RWPE1 (cell line): ENCODE data around the gene USF1.
"Not testable (repeated sequence)": the region's sequence is repeated elsewhere in the genome, so short reads cannot be mapped to it uniquely, and the experiment has no call there.

Experiments used
- CTCF ChIA-PET: fragments of 350-600 bp; sonication (Branson Sonifier 250); formaldehyde crosslinking; extraction: SDS; loops from one replicate; lab custom pipeline; 2021; lab: Yijun Ruan, JAX
- POLR2A ChIA-PET: fragments of 400-600 bp; formaldehyde crosslinking; extraction: SDS; loops from one replicate; lab custom pipeline; 2020; ENCODE audit warnings: antibody characterized with exemption; ENCODE audit not compliant: low non-redundant PET; lab: Yijun Ruan, JAX
- DNase-seq: peaks from one replicate; pipeline ENCODE4 v3.0.0; 2012; ENCODE audit warnings: low spot score
- H3K27ac ChIP-seq: fragments of 450-650 bp; 2 replicates; pipeline ENCODE4 v1.5.1; 2017
- TF ChIP-seq, protein P1 (sequence below): fragments of 450-650 bp; conservative IDR thresholded peaks from 2 replicates; pipeline ENCODE4 v1.5.1; 2017; ENCODE audit warnings: low read depth, mild to moderate bottlenecking

Gene USF1

DNA sequence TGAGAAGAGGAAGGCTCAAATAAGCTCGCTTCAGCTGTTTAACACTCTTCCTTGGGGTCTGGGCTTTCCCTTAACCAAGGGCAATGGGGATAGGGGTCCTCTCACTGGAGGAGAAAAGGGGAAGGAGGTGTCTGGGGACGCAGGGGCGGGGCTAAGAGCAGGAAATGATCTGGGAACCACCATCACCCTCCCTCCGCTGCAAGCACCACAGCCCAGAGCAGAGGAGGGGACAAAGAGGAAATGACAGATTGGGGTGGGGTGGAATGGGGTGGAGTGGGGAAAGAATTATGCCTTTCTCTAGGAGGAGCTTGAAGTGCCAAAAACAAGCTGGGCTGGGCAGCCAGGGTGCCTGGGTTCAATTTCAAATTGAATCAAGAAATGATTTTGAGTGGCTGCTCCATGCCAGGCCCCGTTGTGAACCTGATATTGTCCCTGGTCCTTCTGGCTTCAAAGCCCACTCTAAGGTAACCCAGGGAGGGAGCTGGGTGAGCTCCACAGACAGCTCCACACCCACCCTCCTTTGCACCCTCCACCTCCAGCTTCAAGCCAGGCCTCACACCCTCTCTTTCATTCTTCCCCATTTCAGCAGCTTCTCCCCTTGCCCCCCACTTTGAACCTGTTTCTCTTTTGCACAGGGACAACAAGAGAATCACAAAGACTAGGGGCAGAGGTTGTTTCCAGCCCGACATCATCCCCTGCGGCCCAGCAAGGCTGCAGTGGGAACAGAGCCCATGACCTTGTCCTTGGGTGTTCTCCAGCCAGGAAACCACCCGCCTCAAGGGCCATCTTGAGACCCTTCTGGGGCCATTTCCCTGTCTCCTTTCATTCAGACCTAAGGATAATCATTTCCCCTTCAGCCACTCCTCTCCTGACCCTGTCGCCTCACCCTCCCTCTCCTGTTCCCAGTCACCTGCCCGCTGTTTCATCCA is 22.8 kb upstream of the USF1 start:
- TF ChIP-seq, protein P1, sequence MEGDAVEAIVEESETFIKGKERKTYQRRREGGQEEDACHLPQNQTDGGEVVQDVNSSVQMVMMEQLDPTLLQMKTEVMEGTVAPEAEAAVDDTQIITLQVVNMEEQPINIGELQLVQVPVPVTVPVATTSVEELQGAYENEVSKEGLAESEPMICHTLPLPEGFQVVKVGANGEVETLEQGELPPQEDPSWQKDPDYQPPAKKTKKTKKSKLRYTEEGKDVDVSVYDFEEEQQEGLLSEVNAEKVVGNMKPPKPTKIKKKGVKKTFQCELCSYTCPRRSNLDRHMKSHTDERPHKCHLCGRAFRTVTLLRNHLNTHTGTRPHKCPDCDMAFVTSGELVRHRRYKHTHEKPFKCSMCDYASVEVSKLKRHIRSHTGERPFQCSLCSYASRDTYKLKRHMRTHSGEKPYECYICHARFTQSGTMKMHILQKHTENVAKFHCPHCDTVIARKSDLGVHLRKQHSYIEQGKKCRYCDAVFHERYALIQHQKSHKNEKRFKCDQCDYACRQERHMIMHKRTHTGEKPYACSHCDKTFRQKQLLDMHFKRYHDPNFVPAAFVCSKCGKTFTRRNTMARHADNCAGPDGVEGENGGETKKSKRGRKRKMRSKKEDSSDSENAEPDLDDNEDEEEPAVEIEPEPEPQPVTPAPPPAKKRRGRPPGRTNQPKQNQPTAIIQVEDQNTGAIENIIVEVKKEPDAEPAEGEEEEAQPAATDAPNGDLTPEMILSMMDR: no peak
- POLR2A ChIA-PET: no interaction called here
- no peak for DNase-seq
- CTCF ChIA-PET: interaction anchor here (0.6 to 1.1 kb wide), 2 partner anchors 29 to 48 kb away, joined by 3 read pairs; partner anchors contain the start of gene KLHDC9
- H3K27ac ChIP-seq: no peak overlapping the region

DNA sequence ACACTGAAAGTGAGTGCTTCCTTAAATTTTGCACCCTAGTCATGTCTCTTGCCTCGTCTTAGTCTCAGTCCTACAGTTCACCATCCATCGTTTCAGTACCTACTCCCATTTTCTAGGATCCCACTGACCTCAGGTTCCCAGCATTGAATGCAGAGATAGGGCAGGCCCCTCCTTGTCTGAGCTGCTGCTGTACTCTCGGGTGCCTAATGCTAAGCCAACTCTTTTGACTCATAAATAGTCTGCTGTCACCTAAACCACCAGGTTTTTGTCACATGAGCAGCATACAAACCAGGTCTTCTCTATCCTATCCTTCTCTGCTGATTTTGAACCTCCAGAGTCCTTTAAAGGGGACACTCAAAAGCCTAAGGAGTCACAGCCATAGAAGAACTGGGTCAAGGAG is 20.9 kb upstream of the USF1 start:
- POLR2A ChIA-PET: interaction anchor here (0.6 kb wide), 1 partner anchor 18 kb away, joined by 5 read pairs; no protein-coding TSS in a partner anchor
- no peak overlapping the region for H3K27ac ChIP-seq
- TF ChIP-seq, protein P1: no peak
- CTCF ChIA-PET: interaction anchor here (0.6 kb wide), 1 partner anchor 57 kb away, joined by 3 read pairs; no protein-coding TSS in a partner anchor
- DNase-seq: no peak

DNA sequence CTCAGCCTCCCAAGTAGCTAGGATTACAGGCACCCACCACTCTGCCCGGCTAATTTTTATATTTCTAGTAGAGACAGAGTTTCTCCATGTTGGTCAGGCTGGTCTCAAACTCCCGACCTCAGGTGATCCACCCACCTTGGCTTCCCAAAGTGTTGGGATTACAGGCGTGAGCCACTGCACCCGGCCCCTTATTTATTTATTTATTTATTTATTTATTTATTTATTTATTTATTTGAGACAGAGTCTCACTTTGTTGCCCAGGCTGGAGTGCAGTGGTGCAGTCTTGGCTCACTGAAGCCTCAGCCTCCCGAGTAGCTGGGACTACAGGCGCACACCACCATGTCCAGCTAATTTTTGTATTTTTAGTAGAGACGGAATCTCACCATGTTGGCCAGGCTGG is 19.9 kb upstream of the USF1 start:
- POLR2A ChIA-PET, DNase-seq: not testable (repeated sequence)

DNA sequence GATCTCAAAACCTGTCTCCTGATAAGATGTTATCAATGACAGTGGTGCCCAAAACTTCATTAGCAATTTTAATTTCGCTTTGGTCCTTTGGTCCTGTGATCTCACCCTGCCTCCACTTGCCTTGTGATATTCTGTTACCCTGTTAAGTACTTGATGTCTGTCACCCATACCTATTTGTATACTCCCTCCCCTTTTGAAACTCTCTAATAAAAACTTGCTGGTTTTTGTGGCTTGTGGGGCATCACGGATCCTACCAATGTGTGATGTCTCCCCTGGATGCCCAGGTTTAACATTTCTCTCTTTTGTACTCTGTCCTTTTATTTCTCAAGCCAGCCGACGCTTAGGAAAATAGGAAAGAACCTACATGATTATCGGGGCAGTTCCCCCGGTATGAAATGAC is 18.2 kb upstream of the USF1 start:
- POLR2A ChIA-PET, DNase-seq, H3K27ac ChIP-seq: not testable (repeated sequence)
- CTCF ChIA-PET: interaction anchor here (0.6 kb wide), 2 partner anchors 22 to 74 kb away, joined by 3 read pairs; no protein-coding TSS in a partner anchor

More for the DNA sequence above, 19.9 kb upstream of the USF1 start:
- H3K27ac ChIP-seq, CTCF ChIA-PET: not testable (repeated sequence)

DNA sequence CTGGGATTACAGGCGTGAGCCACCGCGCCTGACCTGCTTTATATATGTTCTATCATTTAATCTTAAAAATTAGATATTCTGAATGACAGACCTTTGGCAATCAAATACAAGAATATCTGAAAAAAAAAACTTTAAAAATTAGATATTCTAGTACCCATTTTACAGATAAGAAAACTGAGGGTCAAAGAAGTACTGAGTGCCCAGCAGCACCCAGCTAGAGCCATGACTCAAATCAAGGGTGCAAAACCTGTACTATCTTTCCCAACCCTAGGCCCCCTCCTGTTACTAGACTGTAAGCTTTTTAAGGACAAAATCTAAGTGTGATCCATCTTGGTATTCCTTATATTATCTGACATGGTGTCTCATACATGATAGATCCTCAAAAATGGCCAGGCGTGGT is 15.6 kb upstream of the USF1 start:
- ChIA-PET POLR2A (no interaction called here), CTCF (interaction anchor here (1.3 kb wide), 1 partner anchor 37 kb away, joined by 3 read pairs; the partner anchor contains the start of gene KLHDC9)
- no peak for DNase-seq
- TF ChIP-seq, protein P1: no peak
- no peak overlapping the region for H3K27ac ChIP-seq

DNA sequence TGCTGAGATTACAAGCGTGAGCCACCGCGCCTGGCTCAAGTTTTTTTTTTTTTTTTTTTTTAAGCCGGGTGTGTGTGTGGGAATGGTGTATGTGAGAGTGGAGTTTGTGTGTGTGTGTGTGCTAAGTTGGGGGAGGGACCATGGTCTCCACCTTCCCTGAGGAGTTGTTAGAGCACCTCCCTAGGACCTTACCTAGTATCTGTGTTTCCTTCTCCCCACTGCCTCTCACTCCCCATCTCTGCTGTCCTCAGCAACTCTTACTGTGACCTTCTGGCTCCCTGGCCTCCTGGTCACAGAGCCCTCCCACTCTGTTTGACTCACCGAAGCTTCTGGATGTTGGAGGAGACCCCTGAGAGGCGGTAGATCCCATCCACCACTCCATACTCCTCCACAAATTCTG is 13.5 kb upstream of the USF1 start:
- POLR2A ChIA-PET: no interaction called here
- CTCF ChIA-PET: no interaction called here
- H3K27ac ChIP-seq: no peak overlapping the region
- TF ChIP-seq, protein P1: no peak
- no peak for DNase-seq

DNA sequence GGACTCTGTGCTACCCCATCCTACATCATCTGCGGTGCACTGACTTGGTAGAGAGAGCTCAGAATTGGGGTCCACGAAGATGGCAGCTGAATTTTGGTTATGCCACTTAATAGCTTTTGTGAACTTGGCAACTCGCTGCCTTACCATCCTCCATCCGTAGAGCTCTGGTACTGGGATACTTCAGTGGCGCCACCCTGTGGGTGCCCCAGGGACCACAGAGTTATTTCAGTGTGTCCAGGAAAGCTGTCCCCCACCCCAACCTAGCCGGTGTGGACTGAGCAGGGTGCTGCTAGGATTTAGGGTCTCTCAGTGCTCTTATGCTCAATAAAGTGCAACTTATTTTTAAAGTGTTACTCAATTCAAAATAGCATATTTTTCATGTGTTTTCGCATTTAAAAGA is 9.0 kb upstream of the USF1 start:
- CTCF ChIA-PET: no interaction called here
- H3K27ac ChIP-seq: no peak overlapping the region
- no peak for DNase-seq
- TF ChIP-seq, protein P1: no peak
- POLR2A ChIA-PET: no interaction called here
